GM18861 (cell line): ENCODE measurements around the gene AFDN.

Experiments used
- ATAC-seq: cut with Tn5 transposase; IDR thresholded peaks from one replicate; pipeline ENCODE4 v1.9.1; 2021; ENCODE audit not compliant: unreplicated experiment

The AFDN gene

DNA sequence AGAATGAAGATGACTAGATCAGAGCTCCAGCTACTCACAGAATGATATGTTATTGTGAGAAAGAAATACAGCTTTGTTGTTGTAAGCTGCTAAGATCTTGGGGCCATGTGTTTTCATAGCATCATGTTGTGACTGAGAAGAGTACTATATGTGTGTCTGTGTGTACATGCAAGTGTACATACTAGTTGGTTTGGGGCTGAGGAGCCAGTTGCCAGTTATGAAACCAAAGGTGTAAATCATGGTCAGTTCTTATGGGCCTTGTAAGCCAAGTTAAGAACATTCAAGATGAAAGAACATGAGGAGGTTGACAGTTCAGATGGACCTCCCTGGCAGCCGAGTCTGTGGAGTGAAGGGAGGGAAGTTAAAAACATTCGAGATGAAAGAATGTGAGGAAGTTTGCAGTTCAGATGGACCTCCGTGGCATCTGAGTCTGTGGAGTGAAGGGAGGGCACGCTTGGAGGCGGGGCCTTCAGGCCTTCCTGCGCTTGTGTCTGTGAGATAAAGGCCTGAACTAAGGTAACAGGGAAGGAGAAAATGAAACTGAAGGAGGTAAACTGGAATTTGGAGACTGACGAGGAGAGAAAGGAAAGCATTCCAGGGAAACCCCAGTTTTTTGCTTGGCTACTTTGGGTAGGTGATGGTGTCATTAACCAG, 13.9 kb downstream of the AFDN start:
- no peak for ATAC-seq

GRCh38 chr6:167841981-167842380, 15.3 kb downstream of the AFDN start:
- no peak for ATAC-seq

GRCh38 chr6:167842457-167842856, 15.7 kb downstream of the AFDN start:
- ATAC-seq: no peak

DNA sequence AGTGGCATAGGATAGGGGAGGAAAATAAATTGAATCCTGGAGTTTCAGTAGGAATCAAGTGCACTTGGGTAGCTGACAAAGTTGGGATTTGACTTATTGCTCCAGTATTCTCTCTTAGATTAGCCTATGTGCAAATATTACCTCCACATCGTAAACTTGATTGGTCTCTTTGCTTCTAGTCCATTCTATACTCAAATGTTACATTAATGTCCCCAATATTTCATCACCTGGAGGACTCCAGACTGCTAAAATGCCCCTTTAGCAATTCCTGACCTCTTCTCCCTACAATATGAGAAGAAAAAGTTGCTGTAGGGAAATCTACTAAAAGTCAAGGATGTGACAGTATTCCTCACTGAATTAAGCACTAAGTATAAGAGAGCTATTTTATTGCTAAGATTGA, 16.3 kb downstream of the AFDN start:
- ATAC-seq: no peak

DNA sequence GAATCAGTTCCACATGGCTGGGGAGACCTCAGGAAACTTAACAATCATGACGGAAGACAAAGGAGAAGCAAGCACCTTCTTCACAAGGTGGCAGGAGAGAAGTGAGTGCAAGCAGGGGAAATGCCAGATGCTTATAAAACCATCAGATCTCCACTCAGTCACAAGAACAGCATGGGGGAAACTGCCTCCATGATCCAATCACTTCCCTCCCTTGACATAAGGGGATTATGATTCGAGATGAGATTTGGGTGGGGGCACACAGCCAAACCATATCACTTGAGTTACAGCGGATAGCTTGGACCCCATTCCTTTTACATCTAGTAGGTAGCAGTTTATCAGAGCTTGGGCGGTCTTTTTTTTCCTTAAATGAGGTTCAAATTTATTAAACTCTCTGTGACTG, 19.1 kb downstream of the AFDN start:
- no peak for ATAC-seq

DNA sequence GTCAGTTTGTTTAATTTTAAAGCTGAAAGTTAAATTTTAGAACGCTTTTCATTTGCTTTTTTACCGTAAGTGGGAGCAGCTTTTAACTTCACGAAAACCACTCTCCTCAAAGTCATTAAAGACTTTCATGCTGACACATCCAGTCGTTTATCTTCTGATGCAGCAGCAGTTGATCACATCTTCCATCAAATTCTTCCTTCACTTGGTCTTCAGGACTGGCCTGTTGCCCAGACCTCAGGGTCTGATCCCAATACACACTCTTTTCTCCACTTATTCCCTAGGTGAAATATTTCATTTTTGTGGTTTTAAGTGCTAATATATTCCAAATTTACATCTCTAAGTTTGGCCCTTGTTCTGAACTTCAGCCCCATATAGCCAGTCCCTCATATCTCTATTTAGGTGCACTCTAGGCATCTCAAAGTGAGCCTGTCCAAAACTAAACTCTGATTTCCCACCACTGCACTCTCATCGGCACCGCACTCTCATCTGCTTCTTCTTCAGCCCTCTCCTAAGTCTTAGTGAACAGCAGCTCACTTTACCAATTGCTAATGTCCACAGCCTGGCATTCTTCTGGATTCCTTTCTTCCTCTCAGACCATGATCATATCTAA, 20.4 kb downstream of the AFDN start:
- no peak for ATAC-seq

- ATAC-seq: no peak
Observed at GRCh38 chr6:167847936-167848335, 21.2 kb downstream of the AFDN start.

DNA sequence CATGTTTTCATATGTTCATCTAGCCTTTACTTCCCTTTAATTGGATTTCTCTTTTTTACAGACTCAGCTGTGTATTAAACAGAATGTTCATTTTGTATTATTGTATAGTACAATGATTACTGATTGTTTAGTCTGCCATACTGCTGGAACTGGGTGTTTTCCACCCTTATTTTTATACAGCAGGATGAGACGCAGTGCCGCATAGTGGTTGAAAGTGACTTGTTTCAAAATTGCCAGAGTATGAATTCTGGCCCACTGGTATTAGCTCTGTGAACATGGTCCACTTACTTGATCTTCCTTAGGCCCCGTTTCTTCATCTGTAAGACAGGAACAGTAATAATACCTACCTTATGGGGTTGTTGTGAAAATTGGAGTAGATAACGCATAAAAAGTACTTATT, 22.1 kb downstream of the AFDN start:
- ATAC-seq: no peak

DNA sequence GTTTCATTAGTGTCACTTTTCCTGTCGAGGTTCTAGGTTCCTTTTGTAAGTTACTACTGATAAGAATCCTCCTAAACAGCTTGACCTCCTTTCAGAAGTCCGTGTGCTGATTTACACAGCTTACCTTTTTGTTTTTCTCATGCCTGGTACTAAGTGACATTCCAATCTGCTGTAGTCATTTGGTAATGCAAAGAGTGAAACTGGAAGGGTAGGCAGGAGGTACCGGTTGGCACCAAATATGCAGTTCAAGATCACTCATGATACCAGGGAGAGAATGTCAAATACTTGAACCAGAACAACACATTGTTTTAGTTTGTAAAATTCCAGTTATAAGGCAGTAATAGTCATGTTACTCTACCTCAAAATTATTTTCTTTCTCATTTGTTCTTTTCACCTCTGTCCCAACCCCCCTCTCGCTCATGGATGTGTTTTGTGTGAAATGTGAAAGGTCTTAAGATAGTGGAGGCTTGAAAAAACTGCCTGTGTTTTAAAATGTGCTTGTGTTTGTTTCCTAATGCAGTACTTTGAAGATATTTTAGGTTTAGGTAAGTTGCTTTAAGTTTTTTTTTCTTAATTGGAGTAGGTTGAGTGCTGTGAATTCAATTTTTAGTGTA, 23.2 kb downstream of the AFDN start:
- ATAC-seq: no peak

GRCh38 chr6:167850782-167851181, 24.1 kb downstream of the AFDN start:
- no peak for ATAC-seq

DNA sequence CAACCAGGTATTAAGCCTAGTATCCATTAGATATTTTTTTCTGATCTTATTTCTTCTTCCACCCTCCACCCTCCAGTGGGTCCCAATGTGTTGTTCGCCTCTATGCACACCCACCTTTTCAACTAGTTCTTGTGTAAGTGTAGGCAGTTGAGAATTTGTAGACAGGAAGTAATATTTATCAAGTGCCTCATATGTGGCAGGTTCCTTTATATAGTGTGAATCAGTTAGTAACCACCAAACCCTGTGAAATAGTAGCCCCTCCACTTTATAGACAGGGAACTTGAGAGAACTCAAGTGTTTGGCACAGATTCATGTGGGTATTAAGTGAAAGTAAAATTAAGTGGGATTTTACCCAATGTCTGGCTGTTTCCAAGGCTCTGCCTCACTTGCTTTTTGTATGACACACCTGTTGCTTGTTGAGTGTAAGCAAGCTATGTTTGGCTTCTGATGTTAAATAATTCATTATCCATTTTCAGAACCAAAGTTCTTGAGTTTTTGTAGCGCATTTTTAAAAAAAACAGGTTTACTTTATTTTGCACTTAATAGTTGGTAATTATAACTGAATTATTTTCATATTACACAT, 24.8 kb downstream of the AFDN start:
- no peak for ATAC-seq

- no peak for ATAC-seq
Observed at GRCh38 chr6:167855825-167856425, 29.2 kb downstream of the AFDN start.

DNA sequence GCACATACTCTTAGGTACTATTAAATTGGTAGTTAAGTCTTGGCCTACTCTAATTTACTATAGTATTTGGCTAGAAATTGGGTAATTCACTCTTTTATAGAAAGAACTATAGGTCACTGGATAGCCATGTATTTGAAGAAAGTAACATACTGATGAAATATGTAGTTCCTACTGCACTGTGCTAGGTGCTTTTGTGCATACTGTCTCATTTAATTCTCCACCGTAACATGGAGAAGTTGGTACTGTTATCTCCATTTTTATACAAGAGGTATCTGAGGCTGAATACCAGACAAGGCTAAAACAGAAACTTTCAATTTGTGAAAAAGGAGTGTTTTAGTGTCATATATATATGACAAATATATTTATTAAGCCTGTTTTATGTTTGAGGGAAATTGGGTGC, 29.8 kb downstream of the AFDN start:
- no peak for ATAC-seq

GRCh38 chr6:167856999-167857660, 30.4 kb downstream of the AFDN start:
- no peak for ATAC-seq

DNA sequence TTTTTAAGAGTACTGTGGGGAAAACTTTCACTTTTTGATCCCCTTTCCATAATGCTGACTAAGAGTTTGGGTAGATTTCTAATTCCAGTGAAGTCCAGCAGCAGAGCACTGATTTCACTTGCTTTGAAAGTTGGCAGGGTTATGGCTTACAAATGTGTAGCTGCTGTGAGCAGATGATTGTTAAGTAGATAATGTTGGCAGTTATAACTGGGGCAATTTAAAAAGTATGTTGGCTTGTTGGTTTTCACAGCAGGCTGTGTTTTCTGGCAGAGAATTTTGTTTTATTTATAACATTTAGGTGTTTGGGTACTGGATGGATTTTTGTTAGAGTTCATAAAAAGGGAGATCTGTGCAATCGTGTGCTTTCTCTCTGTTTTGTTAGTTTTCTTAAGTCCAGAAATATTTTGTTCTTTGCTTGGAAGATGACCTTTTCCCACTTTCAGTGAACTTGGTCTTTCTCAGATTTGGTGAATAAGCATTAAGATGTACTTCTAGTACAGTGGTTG, 31.4 kb downstream of the AFDN start:
- no peak for ATAC-seq

DNA sequence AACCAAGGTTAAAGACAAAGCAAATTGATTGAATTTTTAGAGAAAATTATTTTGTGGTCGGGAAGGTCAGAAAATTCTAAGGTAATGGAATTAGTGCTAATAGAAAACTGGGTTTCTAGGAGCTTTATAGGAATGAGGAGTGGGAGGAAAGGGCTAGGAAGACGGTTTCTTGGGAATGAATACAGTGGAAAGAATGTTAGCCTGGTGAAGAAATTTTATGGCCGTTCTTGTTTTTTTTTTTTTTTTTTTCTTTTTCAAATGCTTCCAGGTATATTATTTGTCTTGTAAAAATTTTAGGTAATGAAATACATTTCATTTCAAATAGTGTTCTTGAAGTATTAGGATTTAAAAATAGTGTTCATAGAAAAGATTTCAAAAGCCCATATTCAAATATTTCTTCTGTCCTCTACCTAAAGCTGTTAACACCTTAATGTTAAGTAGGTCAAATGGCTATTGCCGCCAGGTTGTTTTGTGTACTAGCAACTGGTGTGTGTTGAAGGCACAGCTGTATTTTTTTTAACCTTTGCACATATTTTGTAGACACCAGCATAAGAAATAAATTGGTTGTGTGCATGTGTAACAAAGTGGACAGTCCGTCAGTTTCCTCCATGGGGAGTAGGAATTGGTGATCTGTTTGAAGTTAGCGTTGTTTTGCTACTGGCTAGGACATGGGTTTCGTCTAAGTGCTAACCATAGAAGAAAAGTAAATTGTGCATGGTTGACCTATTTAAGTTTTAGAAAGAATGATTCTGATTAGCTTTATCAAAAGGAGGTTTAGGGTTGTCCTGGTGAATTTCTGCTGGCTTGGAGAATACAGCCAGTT, 32.3 kb downstream of the AFDN start:
- ATAC-seq: no peak

- ATAC-seq: no peak
Observed at GRCh38 chr6:167860550-167861226, 34.0 kb downstream of the AFDN start.

DNA sequence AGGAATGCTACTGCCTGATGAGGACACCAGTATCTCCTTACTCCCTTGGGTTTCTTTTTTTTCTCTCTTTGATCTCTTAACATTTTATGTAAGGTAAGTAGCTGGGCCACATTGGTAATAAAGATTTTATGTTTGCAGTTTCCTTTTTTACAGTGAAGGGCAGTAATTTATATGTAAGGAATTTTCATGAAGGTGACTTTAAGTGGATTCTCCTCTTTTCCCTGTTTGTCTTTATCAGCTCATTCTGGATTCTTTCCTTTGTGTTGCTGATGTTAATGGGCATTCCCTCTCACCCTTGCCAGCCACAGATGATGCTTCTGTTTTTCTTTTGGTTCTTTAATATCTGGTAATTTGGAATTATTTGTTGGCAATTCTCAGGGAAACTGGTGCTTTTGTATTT, 34.7 kb downstream of the AFDN start:
- ATAC-seq: no peak

GRCh38 chr6:167863897-167864296, 37.2 kb downstream of the AFDN start:
- ATAC-seq: no peak

GRCh38 chr6:167866642-167867041, 39.9 kb downstream of the AFDN start:
- no peak for ATAC-seq
